ENCODE results near the gene TTC32. TPM values are rescaled to one million over a fixed set of nuclear protein-coding genes. Genes with fewer than 3 reads are reported as not detected.
A peak's percentile ranks its signal among the peaks of the same experiment; 100 is the strongest.

Gene TTC32
- total and polyA plus RNA-seq, 2 of the 4 experiments (the other 2 are of a cell fraction), result 1.1 to 3.9 TPM

DNA sequence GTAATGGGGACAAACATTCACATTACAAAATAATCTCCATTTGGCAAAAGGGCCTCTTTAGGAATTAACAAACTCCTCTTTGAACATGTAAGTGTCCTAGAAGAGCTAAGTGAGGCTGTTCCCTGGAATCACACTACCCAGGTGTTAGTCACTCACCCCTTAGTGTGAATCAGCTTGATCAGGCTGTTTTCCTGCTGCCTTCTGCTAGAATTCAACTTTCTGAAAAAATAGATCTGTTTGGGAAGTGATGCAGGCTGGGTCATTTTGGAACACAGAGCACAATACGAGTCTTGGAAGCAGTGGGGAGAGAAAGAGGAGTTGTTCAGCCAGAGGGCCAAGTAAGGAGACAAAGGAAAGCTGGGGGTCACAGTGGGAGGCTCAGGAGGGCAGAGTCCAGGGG, 40.0 kb downstream of the TTC32 start:
- H3K9me1 ChIP-seq (ENCODE audit: insufficient read depth, low read length), result peaks cover 14% of the 10 kb centered on the region
- no peak overlapping the region for H3K14ac ChIP-seq (replicated peaks; ENCODE audit: low read depth, low read length)
- no peak overlapping the region for H3K9ac ChIP-seq (ENCODE audit: low read depth, low read length)
- no peak overlapping the region for H3K27ac ChIP-seq (ENCODE audit: insufficient read depth, low read length)
- H2AFZ ChIP-seq (replicated peaks; ENCODE audit: low read length, poor library complexity), result peak overlapping the region; percentile 60
- H3K4me1 ChIP-seq (ENCODE audit: control insufficient read depth, insufficient read depth, low read length), result peaks cover 13% of the 10 kb centered on the region
- peak; percentile 57 for DNase-seq
- H3K4me3 ChIP-seq (ENCODE audit: insufficient read depth, low read depth, low read length), result no peak overlapping the region
- H3K79me1 ChIP-seq (ENCODE audit: low read depth in 1 of 2, low read length in 2 of 2), result no peaks in the 10 kb centered on the region
- no peak for ATAC-seq (ENCODE audit: low read depth)
- H2BK5ac ChIP-seq (ENCODE audit: low read depth, low read length, poor library complexity, severe bottlenecking), result no peak overlapping the region
- no peak overlapping the region for H2BK15ac ChIP-seq (ENCODE audit: low read depth, low read length)
- H4K5ac ChIP-seq (ENCODE audit: low read depth, low read length), result no peak overlapping the region
- peak overlapping the region; percentile 48 for H2AK9ac ChIP-seq (replicated peaks; ENCODE audit: low read depth, low read length, poor library complexity)
- H4K20me1 ChIP-seq (ENCODE audit: insufficient read depth, low read length), result no peaks in the 10 kb centered on the region
- ChIA-PET POLR2A (ENCODE audit: unreplicated experiment) (no interaction called here), CTCF (interaction anchor here (1.1 kb wide), 1 partner anchor 175 kb away, joined by 3 read pairs; no protein-coding TSS in a partner anchor)
- H4K8ac ChIP-seq (ENCODE audit: low read depth in 2 of 2, low read length in 2 of 2), result no peak overlapping the region
- WGBS, 2 experiments (ENCODE audit: extremely low coverage in 2 of 2, insufficient read length in 1 of 2), result no CpG with 5 or more reads among the region's 1 CpG
- TF ChIP-seq MXI1 (IDR thresholded peaks at IDR 0.05; ENCODE audit: borderline replicate concordance, low read depth, low read length) (no peak), RFX5 (IDR thresholded peaks at IDR 0.05; ENCODE audit: low read depth, low read length) (no peak), CEBPB (IDR thresholded peaks at IDR 0.05; ENCODE audit: low read depth, low read length) (no peak), MAFK (IDR thresholded peaks at IDR 0.05; ENCODE audit: low read depth, low read length) (no peak), RAD21 (IDR thresholded peaks at IDR 0.05; ENCODE audit: low read length) (no peak)
- TF ChIP-seq, protein P1, sequence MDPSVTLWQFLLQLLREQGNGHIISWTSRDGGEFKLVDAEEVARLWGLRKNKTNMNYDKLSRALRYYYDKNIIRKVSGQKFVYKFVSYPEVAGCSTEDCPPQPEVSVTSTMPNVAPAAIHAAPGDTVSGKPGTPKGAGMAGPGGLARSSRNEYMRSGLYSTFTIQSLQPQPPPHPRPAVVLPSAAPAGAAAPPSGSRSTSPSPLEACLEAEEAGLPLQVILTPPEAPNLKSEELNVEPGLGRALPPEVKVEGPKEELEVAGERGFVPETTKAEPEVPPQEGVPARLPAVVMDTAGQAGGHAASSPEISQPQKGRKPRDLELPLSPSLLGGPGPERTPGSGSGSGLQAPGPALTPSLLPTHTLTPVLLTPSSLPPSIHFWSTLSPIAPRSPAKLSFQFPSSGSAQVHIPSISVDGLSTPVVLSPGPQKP (IDR thresholded peaks at IDR 0.05; ENCODE audit: borderline replicate concordance, low read depth, low read length), result no peak
- TF ChIP-seq, protein P2, sequence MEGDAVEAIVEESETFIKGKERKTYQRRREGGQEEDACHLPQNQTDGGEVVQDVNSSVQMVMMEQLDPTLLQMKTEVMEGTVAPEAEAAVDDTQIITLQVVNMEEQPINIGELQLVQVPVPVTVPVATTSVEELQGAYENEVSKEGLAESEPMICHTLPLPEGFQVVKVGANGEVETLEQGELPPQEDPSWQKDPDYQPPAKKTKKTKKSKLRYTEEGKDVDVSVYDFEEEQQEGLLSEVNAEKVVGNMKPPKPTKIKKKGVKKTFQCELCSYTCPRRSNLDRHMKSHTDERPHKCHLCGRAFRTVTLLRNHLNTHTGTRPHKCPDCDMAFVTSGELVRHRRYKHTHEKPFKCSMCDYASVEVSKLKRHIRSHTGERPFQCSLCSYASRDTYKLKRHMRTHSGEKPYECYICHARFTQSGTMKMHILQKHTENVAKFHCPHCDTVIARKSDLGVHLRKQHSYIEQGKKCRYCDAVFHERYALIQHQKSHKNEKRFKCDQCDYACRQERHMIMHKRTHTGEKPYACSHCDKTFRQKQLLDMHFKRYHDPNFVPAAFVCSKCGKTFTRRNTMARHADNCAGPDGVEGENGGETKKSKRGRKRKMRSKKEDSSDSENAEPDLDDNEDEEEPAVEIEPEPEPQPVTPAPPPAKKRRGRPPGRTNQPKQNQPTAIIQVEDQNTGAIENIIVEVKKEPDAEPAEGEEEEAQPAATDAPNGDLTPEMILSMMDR (conservative IDR thresholded peaks at IDR 0.05; ENCODE audit: low read depth, low read length), result no peak
- BruUV-seq (replicated peaks), result no TSS peak
- no peak overlapping the region for H3K23ac ChIP-seq (ENCODE audit: low read depth, low read length)
- H3K4ac ChIP-seq (ENCODE audit: low read depth, low read length), result peak overlapping the region; percentile 31; the same call in 1 of the 2 replicates
- peak overlapping the region; percentile 60; the same call in 1 of the 2 replicates for H2AK5ac ChIP-seq (ENCODE audit: low read depth, low read length)
- H3K36me3 ChIP-seq (ENCODE audit: control insufficient read depth, insufficient read depth, low read length), result no peaks in the 10 kb centered on the region
- no peaks in the 10 kb centered on the region for H3K9me3 ChIP-seq (ENCODE audit: control insufficient read depth, insufficient read depth, low read length)
- dilution Hi-C loops (cut with HindIII; ENCODE audit: low sequenced_read_pairs, unreplicated experiment) (no loop called here), intact Hi-C loops (cut with micrococcal nuclease) (loop anchor here (2.0 to 10.0 kb wide), 6 partner anchors 233 to 1475 kb away; no protein-coding TSS in a partner anchor), in situ Hi-C loops (cut with MboI; ENCODE audit: low sequenced_read_pairs) (loop anchor here (5.0 to 10.0 kb wide), 2 partner anchors 495 to 1117 kb away; no protein-coding TSS in a partner anchor)
- H4K91ac ChIP-seq (ENCODE audit: insufficient read depth, low read depth, low read length), result 0 out of 2 replicates have a peak overlapping the region, but pooled peaks have one; percentile 46
- no peak overlapping the region for H3K4me2 ChIP-seq (ENCODE audit: low read depth, low read length)
- H2BK120ac ChIP-seq (ENCODE audit: low read depth, low read length), result peak overlapping the region; percentile 46
- H3K18ac ChIP-seq (ENCODE audit: low read depth, low read length), result no peak overlapping the region; the same call in 1 of the 2 replicates
- no peaks in the 10 kb centered on the region for H3K27me3 ChIP-seq (ENCODE audit: control insufficient read depth, insufficient read depth, low read length)
- H3K56ac ChIP-seq (ENCODE audit: extremely low read depth, insufficient read depth, low read length), result no peak overlapping the region
- peak overlapping the region; percentile 3; the same call in 1 of the 2 replicates for H2BK20ac ChIP-seq (ENCODE audit: low read depth, low read length)

Measured in IMR-90 (cell line).